GM21381 (cell line): ENCODE measurements around the gene HTT.
A peak's percentile ranks its signal among the peaks of the same experiment; 100 is the strongest.
"Not testable (repeated sequence)": the region's sequence is repeated elsewhere in the genome, so short reads cannot be mapped to it uniquely, and the experiment has no call there.

Experiments
- ATAC-seq: cut with Tn5 transposase; IDR thresholded peaks from one replicate; pipeline ENCODE4 v1.9.1; 2021; ENCODE audit warnings: mild to moderate bottlenecking, moderate library complexity; ENCODE audit not compliant: unreplicated experiment

Gene HTT

DNA sequence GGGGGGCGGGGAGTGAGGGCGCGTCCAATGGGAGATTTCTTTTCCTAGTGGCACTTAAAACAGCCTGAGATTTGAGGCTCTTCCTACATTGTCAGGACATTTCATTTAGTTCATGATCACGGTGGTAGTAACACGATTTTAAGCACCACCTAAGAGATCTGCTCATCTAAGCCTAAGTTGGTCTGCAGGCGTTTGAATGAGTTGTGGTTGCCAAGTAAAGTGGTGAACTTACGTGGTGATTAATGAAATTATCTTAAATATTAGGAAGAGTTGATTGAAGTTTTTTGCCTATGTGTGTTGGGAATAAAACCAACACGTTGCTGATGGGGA, 1.1 kb downstream of the HTT start:
- no peak for ATAC-seq

DNA sequence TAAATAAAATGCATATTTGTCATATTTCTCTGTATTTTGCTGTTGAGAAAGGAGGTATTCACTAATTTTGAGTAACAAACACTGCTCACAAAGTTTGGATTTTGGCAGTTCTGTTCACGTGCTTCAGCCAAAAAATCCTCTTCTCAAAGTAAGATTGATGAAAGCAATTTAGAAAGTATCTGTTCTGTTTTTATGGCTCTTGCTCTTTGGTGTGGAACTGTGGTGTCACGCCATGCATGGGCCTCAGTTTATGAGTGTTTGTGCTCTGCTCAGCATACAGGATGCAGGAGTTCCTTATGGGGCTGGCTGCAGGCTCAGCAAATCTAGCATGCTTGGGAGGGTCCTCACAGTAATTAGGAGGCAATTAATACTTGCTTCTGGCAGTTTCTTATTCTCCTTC, 3.3 kb downstream of the HTT start:
- peak; percentile 29 for ATAC-seq

DNA sequence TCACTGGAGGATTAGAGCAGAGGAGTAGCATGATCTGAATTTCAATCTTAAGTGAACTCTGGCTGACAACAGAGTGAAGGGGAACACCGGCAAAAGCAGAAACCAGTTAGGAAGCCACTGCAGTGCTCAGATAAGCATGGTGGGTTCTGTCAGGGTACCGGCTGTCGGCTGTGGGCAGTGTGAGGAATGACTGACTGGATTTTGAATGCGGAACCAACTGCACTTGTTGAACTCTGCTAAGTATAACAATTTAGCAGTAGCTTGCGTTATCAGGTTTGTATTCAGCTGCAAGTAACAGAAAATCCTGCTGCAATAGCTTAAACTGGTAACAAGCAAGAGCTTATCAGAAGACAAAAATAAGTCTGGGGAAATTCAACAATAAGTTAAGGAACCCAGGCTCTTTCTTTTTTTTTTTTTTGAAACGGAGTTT, 5.2 kb downstream of the HTT start:
- ATAC-seq, result no peak

DNA sequence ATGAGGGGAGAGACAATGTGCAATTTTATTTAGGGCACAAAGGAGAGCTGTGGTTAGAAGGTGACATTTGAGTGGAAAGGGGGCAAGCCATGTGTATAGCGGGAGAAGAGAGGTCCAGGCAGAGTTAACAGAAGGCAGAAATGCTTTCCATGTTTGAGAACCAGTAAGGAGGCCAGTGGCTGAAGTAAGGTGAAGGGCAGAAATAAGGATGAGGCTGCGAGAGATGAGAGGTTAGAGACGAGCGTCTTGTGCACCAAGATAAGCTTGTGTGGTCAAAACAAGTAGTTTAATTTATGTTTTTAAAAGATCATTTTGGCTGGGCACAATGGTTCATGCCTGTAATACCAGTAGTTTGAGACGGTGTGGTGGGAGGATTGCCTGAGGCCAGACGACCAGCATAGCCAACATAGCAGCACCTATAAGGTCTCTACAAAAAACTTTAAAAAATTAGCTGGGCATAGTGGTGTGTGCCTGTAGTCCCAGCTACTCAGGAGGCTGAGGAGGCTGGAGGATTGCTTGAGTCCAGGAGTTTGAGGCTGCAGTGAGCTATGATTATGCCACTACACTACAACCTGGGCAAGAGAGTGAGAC, 8.5 kb downstream of the HTT start:
- ATAC-seq, result no peak

DNA sequence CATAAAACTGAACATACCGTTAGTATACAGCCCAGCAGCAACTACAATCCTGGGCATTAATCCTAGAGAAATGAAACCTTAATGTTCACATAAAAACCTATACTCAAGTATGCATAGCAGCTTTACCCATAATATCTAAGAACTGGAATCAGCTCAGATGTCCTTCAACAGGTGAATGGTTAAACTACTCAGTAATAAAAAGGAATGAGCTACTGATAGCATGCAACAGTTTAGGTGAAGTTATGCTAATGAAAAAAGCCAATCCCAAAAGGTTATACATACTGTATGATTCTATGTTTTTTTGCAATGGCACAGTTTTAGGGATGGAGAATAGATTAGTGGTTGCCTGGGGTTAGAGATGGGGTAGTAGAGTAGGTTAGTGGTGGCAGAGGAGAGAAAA, 9.3 kb downstream of the HTT start:
- ATAC-seq, result no peak

DNA sequence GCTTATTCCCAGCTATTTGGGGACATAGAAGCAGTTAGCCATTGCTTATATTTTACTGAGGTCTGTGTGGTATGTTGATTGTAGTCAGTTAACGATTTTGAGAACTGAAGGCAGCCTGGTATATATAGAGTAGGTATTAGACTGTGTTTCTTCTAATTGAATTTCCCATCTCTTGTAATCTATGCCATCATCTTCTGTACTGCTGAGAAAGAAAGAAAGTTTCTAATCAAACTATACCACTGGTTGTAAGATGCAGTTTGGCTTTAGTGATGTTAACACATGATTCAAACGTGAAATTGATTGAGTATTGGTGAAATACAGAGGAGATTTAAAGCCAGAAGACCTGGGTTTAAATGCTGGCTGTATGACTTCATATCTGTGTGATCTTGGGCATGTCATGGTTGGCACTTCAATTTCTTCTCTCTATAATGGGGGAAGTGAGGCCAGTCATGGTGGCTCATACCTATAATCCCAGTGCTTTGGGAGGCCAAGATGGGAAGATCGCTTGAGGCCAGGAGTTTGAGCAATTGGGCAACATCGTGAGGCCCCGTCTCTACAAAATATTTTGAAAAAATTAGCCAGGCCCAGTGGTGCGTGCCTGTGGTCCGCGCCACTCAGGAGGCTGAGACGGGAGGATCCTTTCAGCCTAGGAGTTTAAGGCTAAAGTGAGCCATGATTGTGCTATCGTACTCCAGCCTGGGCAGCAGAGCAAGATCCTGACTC, 11.6 kb downstream of the HTT start:
- no peak for ATAC-seq

DNA sequence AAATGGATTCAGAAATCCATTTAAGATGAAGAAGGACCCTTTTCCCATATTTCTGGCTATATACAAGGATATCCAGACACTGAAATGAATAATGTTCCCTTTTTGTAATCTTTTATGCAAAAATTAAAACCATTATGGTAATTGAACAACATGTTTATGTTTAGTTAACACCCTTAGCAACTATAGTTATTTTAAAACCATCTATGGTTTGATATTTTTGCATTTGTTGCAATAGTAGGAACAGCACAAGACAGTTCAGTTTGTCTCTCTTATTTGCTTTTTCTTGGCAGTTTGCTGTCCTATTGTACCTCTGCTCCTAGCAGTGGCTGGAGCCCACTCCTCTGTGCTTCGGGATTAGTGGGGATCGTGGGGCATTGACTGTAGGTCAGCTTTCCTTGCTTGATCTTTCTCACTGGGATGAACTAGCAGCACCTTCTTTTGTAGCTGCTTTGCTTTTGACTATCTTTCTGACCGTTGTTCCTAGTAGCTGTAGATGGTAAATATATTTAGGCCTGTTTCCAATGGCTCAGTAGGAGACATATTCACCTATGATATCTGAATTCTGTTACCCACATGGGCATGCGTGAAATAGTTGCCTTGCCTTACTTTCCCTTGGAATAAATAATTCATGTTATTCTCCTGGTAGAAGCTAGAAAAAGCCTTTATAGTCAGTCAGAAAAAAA, 12.8 kb downstream of the HTT start:
- no peak for ATAC-seq

DNA sequence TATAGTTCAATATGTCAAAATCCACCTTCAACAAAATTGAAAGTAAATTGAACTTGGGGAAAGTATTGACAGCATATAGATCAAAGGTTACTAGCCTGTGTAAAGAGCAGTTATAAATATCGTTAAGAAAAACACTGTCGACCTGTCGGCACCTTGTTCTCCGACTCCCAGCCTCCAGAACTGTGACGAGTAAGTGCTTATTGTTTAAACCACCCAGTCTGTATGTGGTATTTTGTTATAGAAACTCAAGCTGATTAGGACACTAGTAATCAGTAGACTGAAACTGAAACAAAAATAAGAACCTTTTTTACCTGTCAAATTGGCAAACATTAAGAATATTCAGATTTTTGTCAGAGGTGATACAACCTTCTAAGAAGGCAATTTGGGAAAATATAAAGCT, 17.0 kb downstream of the HTT start:
- no peak for ATAC-seq

DNA sequence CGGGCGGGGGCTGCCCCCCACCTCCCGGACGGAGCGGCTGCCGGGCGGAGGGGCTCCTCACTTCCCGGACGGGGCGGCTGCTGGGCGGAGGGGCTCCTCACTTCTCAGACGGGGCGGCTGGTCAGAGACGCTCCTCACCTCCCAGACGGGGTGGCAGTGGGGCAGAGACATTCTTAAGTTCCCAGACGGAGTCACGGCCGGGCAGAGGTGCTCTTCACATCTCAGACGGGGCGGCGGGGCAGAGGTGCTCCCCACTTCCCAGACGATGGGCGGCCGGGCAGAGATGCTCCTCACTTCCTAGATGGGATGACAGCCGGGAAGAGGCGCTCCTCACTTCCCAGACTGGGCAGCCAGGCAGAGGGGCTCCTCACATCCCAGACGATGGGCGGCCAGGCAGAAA, 20.2 kb downstream of the HTT start:
- not testable (repeated sequence) for ATAC-seq

DNA sequence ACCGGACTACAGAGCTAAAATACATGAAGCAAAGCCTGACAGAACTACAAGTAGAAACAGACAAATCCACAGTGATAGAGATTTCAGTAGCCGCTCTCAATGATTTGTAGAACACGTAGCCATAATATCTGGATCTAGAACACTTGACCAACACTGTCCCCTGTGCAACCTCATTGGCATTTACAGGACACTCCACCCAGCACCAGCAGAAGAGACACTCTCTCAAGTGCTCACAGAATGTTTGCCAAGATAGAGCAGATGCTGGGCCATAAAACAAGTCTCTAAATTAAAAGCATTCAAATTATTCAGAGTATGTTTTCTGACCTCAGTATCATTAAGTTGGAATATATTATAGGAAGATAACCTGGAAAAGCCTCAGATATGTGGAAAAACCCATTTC, 21.7 kb downstream of the HTT start:
- ATAC-seq, result no peak

DNA sequence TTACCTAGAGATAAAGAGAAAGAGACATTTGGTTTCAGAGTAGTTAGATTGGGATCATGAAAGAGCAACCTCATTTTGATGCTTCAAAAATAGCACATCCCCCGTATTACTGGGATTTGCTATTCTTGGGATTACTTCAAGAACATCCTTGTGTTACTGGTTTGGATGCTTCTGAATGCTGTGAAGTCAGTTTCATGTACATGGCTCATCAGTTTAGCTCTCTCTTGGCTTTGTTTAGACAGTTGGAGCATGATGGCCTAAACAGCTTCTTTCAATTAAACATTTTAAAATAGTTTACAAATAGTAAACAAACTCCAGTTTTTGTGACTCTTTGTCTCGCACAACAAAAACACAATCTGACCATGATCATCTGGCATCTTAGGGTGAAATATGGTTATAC, 23.9 kb downstream of the HTT start:
- no peak for ATAC-seq

DNA sequence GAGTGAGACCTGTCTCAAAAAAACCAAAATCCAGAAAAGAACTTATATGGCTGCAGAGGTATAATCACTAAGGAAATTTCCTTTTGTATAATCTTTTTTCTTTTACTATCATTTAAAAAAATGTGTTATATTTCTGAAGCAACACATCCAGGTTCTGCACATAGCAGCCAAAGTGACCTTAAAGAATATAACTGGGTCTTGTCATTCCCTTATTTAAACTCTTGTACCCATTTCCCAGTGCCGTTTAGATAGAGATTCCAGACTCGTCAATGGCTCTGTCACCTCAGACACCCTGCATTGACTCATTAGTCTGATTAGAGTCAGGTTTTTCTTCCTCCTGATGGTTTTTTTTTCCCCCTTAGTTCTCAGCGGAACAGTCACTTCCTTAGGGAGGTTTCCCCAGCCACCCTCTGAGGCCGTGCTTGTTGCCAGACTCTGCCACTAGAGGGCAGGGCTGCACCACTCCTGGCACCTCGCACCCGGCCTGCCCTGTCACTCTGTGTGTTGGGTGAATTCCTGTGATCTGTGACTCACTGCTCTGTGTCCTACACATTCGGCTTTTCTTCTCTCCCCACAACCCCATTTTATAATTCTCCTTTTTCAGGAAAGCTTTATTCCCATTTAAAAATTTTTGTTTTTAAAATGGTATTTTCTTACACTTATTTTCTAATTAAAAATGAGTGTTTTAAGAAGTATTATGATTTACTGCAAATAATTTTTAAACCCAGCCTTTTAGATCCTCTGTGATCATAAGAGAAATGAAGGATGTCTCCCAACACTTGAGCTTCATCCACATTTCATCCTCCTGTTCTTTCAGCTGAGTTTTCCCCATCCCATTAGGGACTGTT, 32.1 kb downstream of the HTT start:
- ATAC-seq, result peak; percentile 96

DNA sequence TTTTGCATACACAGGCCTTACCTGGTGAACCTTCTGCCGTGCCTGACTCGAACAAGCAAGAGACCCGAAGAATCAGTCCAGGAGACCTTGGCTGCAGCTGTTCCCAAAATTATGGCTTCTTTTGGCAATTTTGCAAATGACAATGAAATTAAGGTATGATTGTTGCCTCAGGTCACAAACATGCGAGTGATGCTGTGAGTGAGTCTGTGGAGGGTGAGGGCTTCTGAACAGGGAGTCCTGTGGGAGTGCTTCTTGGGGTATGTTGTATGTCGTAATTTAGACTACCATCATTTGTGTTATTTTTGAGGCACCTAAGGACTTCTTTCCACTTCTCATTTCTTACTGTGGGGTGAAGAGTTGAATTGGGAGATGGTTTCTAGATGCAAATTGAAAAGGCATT, 32.8 kb downstream of the HTT start:
- no peak for ATAC-seq

DNA sequence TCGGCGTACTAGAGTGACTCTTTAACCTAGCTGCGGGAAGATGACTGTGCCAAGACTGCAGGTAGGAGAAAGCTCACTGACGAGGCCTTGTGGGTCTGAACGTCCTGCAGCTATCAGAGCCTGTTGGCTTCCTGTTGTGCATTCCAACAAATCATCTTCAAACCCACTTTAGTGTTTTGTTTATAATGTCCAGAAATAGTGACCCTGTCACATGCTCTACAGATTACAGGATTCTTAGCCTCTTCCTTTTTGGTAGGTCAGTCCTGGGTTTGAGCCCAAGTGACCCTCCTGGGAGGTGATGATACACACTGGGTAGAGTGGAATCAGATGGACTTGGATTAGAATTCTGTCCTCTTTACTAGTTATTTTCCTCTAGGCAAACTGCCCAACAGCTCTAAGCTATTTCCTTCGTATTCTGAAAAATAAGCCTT, 33.2 kb downstream of the HTT start:
- no peak for ATAC-seq

DNA sequence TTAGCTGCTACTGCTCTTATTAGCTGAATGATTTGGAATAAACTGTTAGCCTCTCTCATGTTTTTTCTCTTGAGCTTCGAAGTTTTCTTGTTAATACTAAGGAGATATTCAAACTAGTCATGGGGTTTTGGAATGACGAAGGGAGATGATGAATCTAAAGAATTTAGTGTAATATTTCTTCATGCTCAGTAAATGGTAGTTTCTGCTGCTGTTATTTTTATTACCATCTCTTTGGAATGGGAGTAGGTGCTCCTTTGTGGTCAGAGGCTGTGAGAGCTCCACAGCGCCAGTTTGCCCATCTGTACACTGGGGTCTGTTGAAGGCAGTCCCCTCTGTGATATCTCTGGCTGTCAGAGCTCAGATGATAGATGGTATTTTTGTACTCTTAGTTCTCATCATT, 33.7 kb downstream of the HTT start:
- ATAC-seq, result no peak

DNA sequence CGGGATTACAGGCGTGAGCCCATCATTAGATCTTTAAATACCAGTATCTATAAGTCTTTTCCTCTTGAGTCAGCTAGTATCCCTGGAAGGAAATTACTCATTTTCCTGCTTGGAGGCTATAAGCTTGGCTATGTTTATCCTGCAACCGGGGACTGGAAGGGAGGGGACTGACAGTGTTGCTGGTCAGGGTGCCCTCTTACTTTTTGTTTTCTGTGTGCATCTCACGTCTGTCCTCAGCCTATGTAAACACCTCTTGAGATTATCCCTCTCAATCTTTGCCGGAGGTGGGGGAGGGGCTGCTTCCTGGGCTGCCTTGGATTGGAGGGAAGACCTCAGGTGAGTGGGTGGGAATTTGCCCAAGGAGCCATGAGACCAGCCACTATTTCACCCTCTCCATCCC, 37.0 kb downstream of the HTT start:
- no peak for ATAC-seq

DNA sequence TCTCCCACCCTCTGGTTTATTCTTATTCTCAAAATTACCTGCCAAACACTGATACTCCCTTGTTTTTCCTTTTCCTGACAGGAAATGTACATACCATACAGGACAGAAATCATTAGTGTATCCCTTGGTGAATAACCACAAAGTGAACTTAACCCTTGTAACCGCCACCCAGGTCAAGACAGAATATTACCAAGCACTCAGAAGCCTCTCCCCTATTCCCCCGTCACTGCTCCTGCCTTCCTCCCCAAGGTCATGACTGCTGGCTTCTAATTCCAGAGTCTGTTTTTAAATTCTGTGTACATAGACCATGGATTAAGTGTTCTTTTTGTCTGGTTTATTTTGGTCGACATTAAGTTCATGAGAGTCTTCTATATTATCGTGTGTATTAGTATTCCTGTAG, 37.7 kb downstream of the HTT start:
- ATAC-seq, result no peak

DNA sequence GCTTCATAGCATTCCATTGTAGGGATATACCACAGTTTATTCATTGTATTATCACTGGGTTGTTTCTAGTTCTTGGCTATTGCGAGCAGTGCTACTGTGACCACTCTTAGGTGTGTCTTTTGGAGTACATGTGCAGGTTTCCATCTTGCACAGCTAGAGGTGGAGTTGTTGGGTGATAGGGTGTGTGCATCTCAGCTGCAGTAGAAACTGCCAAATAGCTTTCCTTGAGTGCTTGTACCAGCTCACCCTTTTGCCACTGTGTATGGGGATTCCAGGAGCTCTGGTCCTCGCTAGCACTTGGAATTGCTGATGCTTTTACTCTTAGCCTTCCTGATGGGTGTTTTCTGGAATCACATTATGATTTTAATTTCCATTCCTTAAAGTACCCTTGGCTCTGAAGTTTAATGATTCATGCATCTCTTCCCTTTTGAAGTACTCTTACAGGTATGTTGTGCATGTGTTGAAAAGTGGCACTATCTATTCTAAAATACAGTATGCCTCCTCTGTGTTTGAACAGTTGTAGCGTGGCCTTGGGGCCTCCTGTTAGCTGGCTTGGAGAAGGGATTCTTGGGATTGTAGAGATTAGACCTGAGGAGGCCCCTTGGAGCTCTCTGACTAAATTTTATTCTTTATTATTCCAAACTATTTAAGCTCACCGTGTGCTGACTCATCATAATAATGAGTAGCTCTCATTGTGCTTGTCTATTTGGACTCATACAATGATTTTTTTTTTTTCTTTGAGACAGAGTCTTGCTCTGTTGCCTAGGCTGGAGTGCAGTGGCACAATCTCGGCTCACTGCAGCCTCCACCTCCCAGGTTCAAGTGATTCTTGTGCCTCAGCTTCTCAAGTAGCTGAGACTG, 38.4 kb downstream of the HTT start:
- ATAC-seq, result no peak

DNA sequence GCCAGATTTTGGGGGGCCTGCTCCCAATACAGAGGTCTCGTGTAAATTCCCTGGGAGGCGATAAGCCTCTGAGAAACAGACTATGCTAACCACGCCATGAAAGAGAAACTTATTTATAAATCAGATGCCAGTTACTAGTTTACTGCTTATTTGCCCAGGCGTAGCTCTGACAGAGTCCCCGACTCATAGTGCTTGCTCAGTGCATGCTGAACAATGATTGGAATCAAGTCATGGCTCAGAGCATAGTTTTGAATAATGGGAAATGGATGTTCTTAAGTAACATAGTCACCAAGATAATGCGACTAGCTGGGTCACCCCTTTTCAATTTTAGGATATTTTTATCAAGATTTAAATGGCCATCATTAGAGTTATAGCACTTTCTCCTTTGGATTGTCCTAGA, 39.9 kb downstream of the HTT start:
- no peak for ATAC-seq

DNA sequence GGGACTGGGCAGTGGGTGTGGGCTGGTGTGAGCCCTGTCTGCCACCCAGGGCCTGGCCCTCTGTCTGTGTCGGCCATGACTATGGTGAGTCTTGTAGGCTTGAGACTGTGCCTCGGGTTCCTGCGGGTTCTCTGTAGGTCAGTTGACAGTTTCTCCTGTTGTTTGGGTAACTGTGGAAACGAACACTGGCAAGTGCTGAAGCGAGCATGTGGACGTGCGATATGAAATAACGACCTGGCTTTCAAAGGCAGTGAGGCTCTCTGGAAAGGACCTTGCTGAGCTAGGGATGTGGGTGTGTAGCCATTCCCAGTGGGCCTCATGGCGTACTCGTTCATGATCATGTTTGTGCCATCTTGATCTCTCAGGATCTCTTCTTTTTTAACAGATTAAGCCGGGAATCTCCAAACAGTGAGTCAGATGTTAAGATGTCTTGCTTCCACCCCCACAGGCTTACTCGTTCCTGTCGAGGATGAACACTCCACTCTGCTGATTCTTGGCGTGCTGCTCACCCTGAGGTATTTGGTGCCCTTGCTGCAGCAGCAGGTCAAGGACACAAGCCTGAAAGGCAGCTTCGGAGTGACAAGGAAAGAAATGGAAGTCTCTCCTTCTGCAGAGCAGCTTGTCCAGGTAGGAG, 41.3 kb downstream of the HTT start:
- ATAC-seq, result no peak
